Measurements from ENCODE around the gene HSD3B7.

HSD3B7 gene

DNA sequence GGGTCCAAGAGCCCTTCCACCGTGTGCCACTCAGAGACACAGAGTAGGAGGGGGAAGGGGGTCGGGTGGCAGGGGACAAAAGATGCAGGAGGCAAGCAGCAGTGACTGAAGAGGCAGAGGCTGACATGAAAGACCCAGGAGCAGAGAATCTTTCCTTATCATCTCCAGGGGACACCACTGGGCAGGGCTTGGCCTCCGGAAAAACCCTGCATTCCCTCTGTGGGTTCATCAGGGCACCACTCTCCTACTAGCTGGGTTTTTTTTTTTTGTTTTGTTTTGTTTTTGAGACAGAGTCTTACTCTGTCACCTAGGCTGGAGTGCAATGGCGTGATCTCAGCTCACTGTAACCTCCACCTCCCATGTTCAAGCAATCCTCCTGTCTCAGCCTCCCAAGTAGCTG is 46.3 kb downstream of the HSD3B7 start:
- TF ChIP-seq TAF1 (IDR thresholded peaks at IDR 0.05; ENCODE audit: borderline replicate concordance, insufficient read depth, low read length) (no peak), SIN3A (IDR thresholded peaks at IDR 0.05; ENCODE audit: borderline replicate concordance, insufficient read depth, low read length) (no peak), POLR2AphosphoS5 (IDR thresholded peaks at IDR 0.05; ENCODE audit: low read depth, low read length) (no peak), FOXP2 (optimal IDR thresholded peaks at IDR 0.05; ENCODE audit: borderline replicate concordance, extremely low read depth, extremely low read length, insufficient read depth) (no peak)
- TF ChIP-seq, protein P1, sequence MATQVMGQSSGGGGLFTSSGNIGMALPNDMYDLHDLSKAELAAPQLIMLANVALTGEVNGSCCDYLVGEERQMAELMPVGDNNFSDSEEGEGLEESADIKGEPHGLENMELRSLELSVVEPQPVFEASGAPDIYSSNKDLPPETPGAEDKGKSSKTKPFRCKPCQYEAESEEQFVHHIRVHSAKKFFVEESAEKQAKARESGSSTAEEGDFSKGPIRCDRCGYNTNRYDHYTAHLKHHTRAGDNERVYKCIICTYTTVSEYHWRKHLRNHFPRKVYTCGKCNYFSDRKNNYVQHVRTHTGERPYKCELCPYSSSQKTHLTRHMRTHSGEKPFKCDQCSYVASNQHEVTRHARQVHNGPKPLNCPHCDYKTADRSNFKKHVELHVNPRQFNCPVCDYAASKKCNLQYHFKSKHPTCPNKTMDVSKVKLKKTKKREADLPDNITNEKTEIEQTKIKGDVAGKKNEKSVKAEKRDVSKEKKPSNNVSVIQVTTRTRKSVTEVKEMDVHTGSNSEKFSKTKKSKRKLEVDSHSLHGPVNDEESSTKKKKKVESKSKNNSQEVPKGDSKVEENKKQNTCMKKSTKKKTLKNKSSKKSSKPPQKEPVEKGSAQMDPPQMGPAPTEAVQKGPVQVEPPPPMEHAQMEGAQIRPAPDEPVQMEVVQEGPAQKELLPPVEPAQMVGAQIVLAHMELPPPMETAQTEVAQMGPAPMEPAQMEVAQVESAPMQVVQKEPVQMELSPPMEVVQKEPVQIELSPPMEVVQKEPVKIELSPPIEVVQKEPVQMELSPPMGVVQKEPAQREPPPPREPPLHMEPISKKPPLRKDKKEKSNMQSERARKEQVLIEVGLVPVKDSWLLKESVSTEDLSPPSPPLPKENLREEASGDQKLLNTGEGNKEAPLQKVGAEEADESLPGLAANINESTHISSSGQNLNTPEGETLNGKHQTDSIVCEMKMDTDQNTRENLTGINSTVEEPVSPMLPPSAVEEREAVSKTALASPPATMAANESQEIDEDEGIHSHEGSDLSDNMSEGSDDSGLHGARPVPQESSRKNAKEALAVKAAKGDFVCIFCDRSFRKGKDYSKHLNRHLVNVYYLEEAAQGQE (IDR thresholded peaks at IDR 0.05; ENCODE audit: insufficient read depth in 1 of 2, low read depth in 2 of 2, low read length in 2 of 2): no peak

DNA sequence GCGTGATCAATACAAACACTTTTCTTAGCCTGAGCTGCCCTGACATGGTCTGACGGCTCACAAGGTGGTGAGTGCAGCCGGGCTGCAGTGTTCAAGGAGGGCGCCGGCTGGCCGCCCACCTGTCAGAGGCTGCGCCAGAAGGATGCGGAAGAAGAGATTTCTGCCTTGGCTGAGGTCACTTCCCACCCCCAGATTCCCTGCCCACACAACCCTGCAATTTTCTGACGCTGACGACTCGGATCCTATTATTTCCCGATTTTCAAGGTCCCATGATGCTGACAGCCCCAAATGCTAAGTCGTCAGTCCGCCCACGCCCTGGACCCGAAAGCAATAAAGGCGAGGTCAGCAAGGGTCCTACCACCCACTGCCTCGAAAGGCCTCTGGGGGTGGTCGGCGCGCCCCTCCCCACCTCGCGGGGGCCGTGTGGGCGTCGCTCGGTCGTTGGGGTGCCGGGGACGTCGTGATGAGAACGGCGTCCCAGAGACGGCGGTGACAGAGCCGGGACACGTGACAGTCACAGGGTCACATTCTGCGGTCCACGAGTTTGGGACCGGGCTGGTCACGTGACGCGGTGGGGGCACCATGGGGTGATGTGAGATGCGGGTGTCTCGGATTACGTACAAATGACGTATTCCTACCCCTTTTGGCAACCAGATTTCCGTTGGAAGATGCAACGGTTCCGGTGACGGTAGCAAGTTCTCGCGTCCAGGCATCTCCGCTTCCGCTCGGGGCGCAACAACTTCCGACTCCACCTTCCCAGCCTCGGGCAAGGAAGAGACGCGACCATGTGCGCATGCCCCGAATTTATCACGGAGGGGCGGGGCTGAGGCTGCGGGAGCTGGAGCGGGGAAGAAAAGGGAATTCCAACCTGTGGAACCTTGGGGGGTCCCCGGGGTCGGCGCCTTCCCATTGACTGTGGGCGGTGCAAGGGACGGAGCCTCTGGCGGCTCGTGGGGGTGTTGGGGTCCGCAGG is 48.0 kb downstream of the HSD3B7 start, which contains the start of gene STX4:
STX4 (plus strand) TSS at position 823 of the 973 bp plus-strand sequence. CDS start 248 bp downstream, outside the sequence.
- no peak for TF ChIP-seq SIN3A (IDR thresholded peaks at IDR 0.05; ENCODE audit: borderline replicate concordance, insufficient read depth, low read length)
- TF ChIP-seq FOXP2 (optimal IDR thresholded peaks at IDR 0.05; ENCODE audit: borderline replicate concordance, extremely low read depth, extremely low read length, insufficient read depth): no peak
- TF ChIP-seq POLR2AphosphoS5 (IDR thresholded peaks at IDR 0.05; ENCODE audit: low read depth, low read length): no peak
- TF ChIP-seq, protein P1 (IDR thresholded peaks at IDR 0.05; ENCODE audit: insufficient read depth in 1 of 2, low read depth in 2 of 2, low read length in 2 of 2): no peak
- no peak for TF ChIP-seq TAF1 (IDR thresholded peaks at IDR 0.05; ENCODE audit: borderline replicate concordance, insufficient read depth, low read length)

DNA sequence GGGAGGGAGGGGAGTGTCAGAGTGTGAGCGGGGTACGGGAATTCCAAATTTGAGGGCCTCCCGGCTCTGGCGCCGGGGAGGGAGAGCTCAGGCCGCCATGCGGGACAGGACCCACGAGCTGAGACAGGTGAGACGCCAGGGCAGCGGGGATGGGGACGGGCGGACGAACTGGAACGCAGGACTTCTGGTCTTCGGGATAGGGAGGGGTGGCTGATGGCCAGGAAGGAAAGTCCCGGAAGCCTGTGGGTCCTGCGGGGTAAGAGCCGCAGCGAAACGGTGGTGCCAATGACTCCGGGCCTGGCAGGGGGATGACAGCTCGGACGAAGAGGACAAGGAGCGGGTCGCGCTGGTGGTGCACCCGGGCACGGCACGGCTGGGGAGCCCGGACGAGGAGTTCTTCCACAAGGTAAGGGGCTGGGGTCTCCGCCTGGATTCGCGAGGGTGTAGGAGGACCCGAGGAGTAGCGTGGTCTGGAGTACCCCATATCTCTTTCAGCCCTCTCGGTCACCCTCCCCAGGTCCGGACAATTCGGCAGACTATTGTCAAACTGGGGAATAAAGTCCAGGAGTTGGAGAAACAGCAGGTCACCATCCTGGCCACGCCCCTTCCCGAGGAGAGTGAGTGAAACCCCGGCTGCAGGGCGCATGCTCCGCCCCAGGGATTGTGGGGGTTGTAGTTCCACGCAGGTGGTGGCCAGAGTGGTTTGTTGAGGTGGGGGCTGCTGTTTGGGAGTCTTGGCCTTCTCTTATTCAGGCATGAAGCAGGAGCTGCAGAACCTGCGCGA is 48.9 kb downstream of the HSD3B7 start:
- TF ChIP-seq SIN3A (IDR thresholded peaks at IDR 0.05; ENCODE audit: borderline replicate concordance, insufficient read depth, low read length): 0 out of 2 replicates have a peak, but pooled peaks have one; percentile 44
- TF ChIP-seq FOXP2 (optimal IDR thresholded peaks at IDR 0.05; ENCODE audit: borderline replicate concordance, extremely low read depth, extremely low read length, insufficient read depth): no peak
- peak; percentile 34; the same call in 1 of the 2 replicates for TF ChIP-seq POLR2AphosphoS5 (IDR thresholded peaks at IDR 0.05; ENCODE audit: low read depth, low read length)
- TF ChIP-seq TAF1 (IDR thresholded peaks at IDR 0.05; ENCODE audit: borderline replicate concordance, insufficient read depth, low read length): no peak
- TF ChIP-seq, protein P1 (IDR thresholded peaks at IDR 0.05; ENCODE audit: insufficient read depth in 1 of 2, low read depth in 2 of 2, low read length in 2 of 2): no peak

DNA sequence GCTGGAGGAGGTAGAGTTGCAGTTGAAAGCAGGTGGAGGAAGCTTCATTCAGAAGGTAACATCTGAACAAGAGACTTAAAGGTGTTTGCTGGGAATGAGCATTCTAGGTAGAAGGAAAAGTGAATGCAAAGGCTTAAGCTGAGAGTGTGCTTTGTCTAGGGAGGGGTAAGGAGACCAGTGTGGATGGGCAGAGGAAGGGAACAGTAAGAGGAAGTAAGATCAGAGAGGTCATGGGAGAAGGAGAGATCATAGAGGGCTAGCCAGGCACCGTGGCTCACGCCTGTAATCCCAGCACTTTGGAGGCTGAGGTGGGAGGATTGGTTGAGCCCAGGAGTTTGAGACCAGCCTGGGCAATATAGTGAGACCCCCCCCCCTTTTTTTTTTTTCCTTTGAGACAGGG is 51.7 kb downstream of the HSD3B7 start:
- TF ChIP-seq TAF1 (IDR thresholded peaks at IDR 0.05; ENCODE audit: borderline replicate concordance, insufficient read depth, low read length) (no peak), POLR2AphosphoS5 (IDR thresholded peaks at IDR 0.05; ENCODE audit: low read depth, low read length) (no peak), SIN3A (IDR thresholded peaks at IDR 0.05; ENCODE audit: borderline replicate concordance, insufficient read depth, low read length) (no peak), FOXP2 (optimal IDR thresholded peaks at IDR 0.05; ENCODE audit: borderline replicate concordance, extremely low read depth, extremely low read length, insufficient read depth) (no peak)
- TF ChIP-seq, protein P1 (IDR thresholded peaks at IDR 0.05; ENCODE audit: insufficient read depth in 1 of 2, low read depth in 2 of 2, low read length in 2 of 2): no peak

All from PFSK-1 (cell line).